Gastrocnemius medialis (tissue), 4 donors: ENCODE data around the gene CTNNA2. TPM values are rescaled to one million over a fixed set of nuclear protein-coding genes. Genes with fewer than 3 reads are reported as not detected.
"Not testable (repeated sequence)": the region's sequence is repeated elsewhere in the genome, so short reads cannot be mapped to it uniquely, and the experiment has no call there.

ENCODE experiments used
- ATAC-seq, 2 donors: fragments of 150-250 bp; one replicate each; pipeline ENCODE4 v1.9.1; 2016
- DNase-seq, 2 donors: peaks; one replicate each; pipeline ENCODE4 v3.0.0-alpha.2; 2019
- H3K27ac ChIP-seq, 4 donors: fragments of 200-600 bp; sonication (generic); 1 replicate in 1 of 4; 2 replicates in 3 of 4; pipeline ENCODE4 v1.5.1; 2016 to 2018; ENCODE audit warnings: mild to moderate bottlenecking in 2 of 4, moderate library complexity in 1 of 4
- H3K27me3 ChIP-seq, 3 donors: fragments of 200-600 bp; sonication (generic) in 2 of 3; 1 replicate in 1 of 3; 2 replicates in 2 of 3; pipeline versions ENCODE4 v1.5.1 to v1.6.0; 2016 to 2019; ENCODE audit warnings: mild to moderate bottlenecking in 1 of 3, moderate library complexity in 1 of 3
- H3K36me3 ChIP-seq, 2 donors: fragments of 200-600 bp; sonication (generic) in 1 of 2; one replicate each; pipeline ENCODE4 v1.5.1; 2017 to 2018
- H3K4me1 ChIP-seq, 2 donors: fragments of 200-600 bp; sonication (generic) in 1 of 2; one replicate each; pipeline ENCODE4 v1.5.1; 2016 to 2017; ENCODE audit warnings: mild to moderate bottlenecking in 2 of 2
- H3K4me3 ChIP-seq, 4 donors: fragments of 200-600 bp; sonication (generic) in 3 of 4; 1 replicate in 1 of 4; 2 replicates in 3 of 4; pipeline ENCODE4 v1.5.1; 2016 to 2019; ENCODE audit warnings: mild to moderate bottlenecking in 2 of 4
- H3K9me3 ChIP-seq, 3 donors: fragments of 200-600 bp; sonication (generic) in 2 of 3; 1 replicate in 1 of 3; 2 replicates in 2 of 3; pipeline ENCODE4 v1.5.1; 2016 to 2019
- CTCF ChIP-seq, 5 experiments: fragments of 450-650 bp in 3 of 5; fragments of 200-600 bp in 2 of 5; sonication (generic) in 2 of 5; IDR thresholded peaks in 4 of 5; conservative IDR thresholded peaks in 1 of 5; 1 replicate in 4 of 5; 2 replicates in 1 of 5; pipeline ENCODE4 v1.5.1; 2016 to 2019; ENCODE audit warnings: antibody characterized with exemption in 5 of 5, mild to moderate bottlenecking in 3 of 5, moderate library complexity in 3 of 5
- POLR2A ChIP-seq, 2 donors: fragments of 450-650 bp; IDR thresholded peaks; one replicate each; pipeline ENCODE4 v1.6.1; 2017; ENCODE audit warnings: antibody characterized with exemption in 2 of 2, mild to moderate bottlenecking in 2 of 2, moderate library complexity in 2 of 2
- in situ Hi-C, 4 donors: fragments of 200-750 bp; cut with MboI; loops; one replicate each; pipeline versions ENCODE4 v1.15.0 to v1.8.0; 2017; ENCODE audit warnings: low sequenced_read_pairs in 4 of 4
- intact Hi-C: fragments of 100-400 bp; cut with DNase I; formaldehyde crosslinking; loops from one replicate; pipeline ENCODE4 v1.15.1; 2023; ENCODE audit warnings: low total_unique reads
- total RNA-seq, 4 donors: library from RNA; depleted of rRNA; stranded (reverse); fragments of >200 nt; gene quantifications; one replicate each; pipeline versions ENCODE4 v1.1.0 to v1.2.3, GENCODE V29; 2016

Gene CTNNA2
- total RNA-seq, 4 donors from 2014 or later, result not detected

GRCh38 chr2:80195034-80195433 is 682.2 kb downstream of the CTNNA2 start:
- Histone ChIP-seq H3K36me3 (no peaks in the 10 kb centered on the region), H3K4me1 (no peaks in the 10 kb centered on the region), H3K27ac (no peak overlapping the region), H3K27me3 (no peaks in the 10 kb centered on the region), H3K9me3 (no peaks in the 10 kb centered on the region), H3K4me3 (no peak overlapping the region)
- no peak for DNase-seq
- TF ChIP-seq POLR2A (IDR thresholded peaks at IDR 0.05), result no peak
- TF ChIP-seq CTCF (IDR thresholded peaks at IDR 0.05 in 4 of 5, conservative IDR thresholded peaks at IDR 0.05 in 1 of 5), result no peak
- no peak for ATAC-seq
- in situ Hi-C loops (no loop called here), intact Hi-C loops (no loop called here)

GRCh38 chr2:80198042-80198441 is 685.2 kb downstream of the CTNNA2 start:
- H3K9me3 ChIP-seq, result no peaks in the 10 kb centered on the region
- in situ Hi-C loops (no loop called here), intact Hi-C loops (no loop called here)
- no peaks in the 10 kb centered on the region for H3K27me3 ChIP-seq
- no peak overlapping the region for H3K27ac ChIP-seq
- ATAC-seq (no peak), DNase-seq (no peak)
- no peaks in the 10 kb centered on the region for H3K36me3 ChIP-seq
- H3K4me3 ChIP-seq, result no peak overlapping the region
- no peaks in the 10 kb centered on the region for H3K4me1 ChIP-seq
- TF ChIP-seq POLR2A (IDR thresholded peaks at IDR 0.05), result no peak
- TF ChIP-seq CTCF (IDR thresholded peaks at IDR 0.05 in 4 of 5, conservative IDR thresholded peaks at IDR 0.05 in 1 of 5), result no peak

- H3K36me3 ChIP-seq, result no peaks in the 10 kb centered on the region
- no peaks in the 10 kb centered on the region for H3K27me3 ChIP-seq
- no peak overlapping the region for H3K27ac ChIP-seq
- ATAC-seq, result no peak
- no peaks in the 10 kb centered on the region for H3K9me3 ChIP-seq
- in situ Hi-C loops (no loop called here), intact Hi-C loops (no loop called here)
- no peaks in the 10 kb centered on the region for H3K4me1 ChIP-seq
- no peak for TF ChIP-seq CTCF (IDR thresholded peaks at IDR 0.05 in 4 of 5, conservative IDR thresholded peaks at IDR 0.05 in 1 of 5)
- no peak for TF ChIP-seq POLR2A (IDR thresholded peaks at IDR 0.05)
- no peak for DNase-seq
- no peak overlapping the region for H3K4me3 ChIP-seq
These were observed 686.7 kb downstream of the CTNNA2 start for GRCh38 chr2:80199504-80199903.

- H3K36me3 ChIP-seq, H3K4me1 ChIP-seq, in situ Hi-C loops, H3K27me3 ChIP-seq, intact Hi-C loops, DNase-seq, H3K4me3 ChIP-seq, H3K27ac ChIP-seq, ATAC-seq, H3K9me3 ChIP-seq: not testable (repeated sequence)
These were observed 691.1 kb downstream of the CTNNA2 start for GRCh38 chr2:80203929-80204328.

- DNase-seq (no peak), ATAC-seq (no peak)
- Histone ChIP-seq H3K27ac (no peak overlapping the region), H3K4me3 (no peak overlapping the region), H3K9me3 (no peaks in the 10 kb centered on the region), H3K4me1 (no peaks in the 10 kb centered on the region), H3K36me3 (no peaks in the 10 kb centered on the region), H3K27me3 (no peaks in the 10 kb centered on the region)
- in situ Hi-C loops, result no loop called here
- intact Hi-C loops, result no loop called here
- no peak for TF ChIP-seq CTCF (IDR thresholded peaks at IDR 0.05 in 4 of 5, conservative IDR thresholded peaks at IDR 0.05 in 1 of 5)
- TF ChIP-seq POLR2A (IDR thresholded peaks at IDR 0.05), result no peak
These were observed 692.6 kb downstream of the CTNNA2 start for GRCh38 chr2:80205498-80205897.
